Loucy (cell line): ENCODE measurements around the gene FIBCD1.

Source experiments
- H2AFZ ChIP-seq: fragments of 200-600 bp; sonication (generic); 2 replicates; pipeline ENCODE4 v1.6.0; 2016; ENCODE audit warnings: antibody characterized with exemption, mild to moderate bottlenecking, low read length, moderate library complexity
- H3F3A ChIP-seq: fragments of 200-600 bp; 2 replicates; pipeline ENCODE4 v1.6.0; 2016; ENCODE audit warnings: antibody characterized with exemption, low read depth, mild to moderate bottlenecking
- H3K27me3 ChIP-seq: fragments of 200-600 bp; sonication (generic); 2 replicates; pipeline ENCODE4 v1.6.1; 2014; ENCODE audit warnings: low read length, mild to moderate bottlenecking; ENCODE audit not compliant: insufficient read depth, poor library complexity, severe bottlenecking
- H3K36me3 ChIP-seq: fragments of 200-600 bp; sonication (generic); 2 replicates; pipeline ENCODE4 v1.6.1; 2016; ENCODE audit warnings: low read length; ENCODE audit not compliant: insufficient read depth
- H3K4me1 ChIP-seq: fragments of 200-600 bp; sonication (generic); 2 replicates; pipeline ENCODE4 v1.5.1; 2014; ENCODE audit warnings: low read length, mild to moderate bottlenecking; ENCODE audit not compliant: insufficient read depth, poor library complexity, severe bottlenecking
- H3K4me2 ChIP-seq: fragments of 200-600 bp; sonication (generic); 2 replicates; pipeline ENCODE4 v1.6.0; 2014; ENCODE audit warnings: antibody characterized with exemption, low read length, low read depth, mild to moderate bottlenecking; ENCODE audit not compliant: poor library complexity, severe bottlenecking
- H3K4me3 ChIP-seq: fragments of 200-600 bp; sonication (generic); 2 replicates; pipeline ENCODE4 v1.5.1; 2014; ENCODE audit warnings: low read length, mild to moderate bottlenecking, mixed read lengths; ENCODE audit not compliant: poor library complexity, severe bottlenecking
- H3K79me2 ChIP-seq: fragments of 200-600 bp; sonication (generic); 2 replicates; pipeline ENCODE4 v1.6.1; 2014; ENCODE audit warnings: low read length; ENCODE audit not compliant: insufficient read depth
- H3K9ac ChIP-seq: fragments of 200-600 bp; sonication (generic); 2 replicates; pipeline ENCODE4 v1.6.0; 2014; ENCODE audit warnings: mild to moderate bottlenecking, low read depth, low read length, moderate library complexity; ENCODE audit not compliant: poor library complexity, severe bottlenecking
- H3K9me2 ChIP-seq: fragments of 200-600 bp; sonication (generic); replicated peaks from 2 replicates; pipeline ENCODE4 v1.6.1; 2016; ENCODE audit warnings: low read depth, low read length, mixed read lengths
- H3K9me3 ChIP-seq: fragments of 200-600 bp; sonication (generic); 2 replicates; pipeline ENCODE4 v1.6.1; 2014; ENCODE audit warnings: mild to moderate bottlenecking, antibody characterized with exemption, low read length, low read depth; ENCODE audit not compliant: insufficient read depth
- H4K20me1 ChIP-seq: fragments of 200-600 bp; sonication (generic); 2 replicates; pipeline ENCODE4 v1.6.0; 2014; ENCODE audit warnings: antibody characterized with exemption, low read length, mild to moderate bottlenecking; ENCODE audit not compliant: insufficient read depth, poor library complexity, severe bottlenecking
- CTCF ChIP-seq: fragments of 200-600 bp; sonication (generic); conservative IDR thresholded peaks from 2 replicates; pipeline ENCODE4 v1.5.1; 2014; ENCODE audit warnings: mild to moderate bottlenecking, antibody characterized with exemption, low read length
- EZH2phosphoT487 ChIP-seq: fragments of 200-600 bp; IDR thresholded peaks from 2 replicates; pipeline ENCODE4 v1.6.1; 2018; ENCODE audit warnings: antibody characterized with exemption, mild to moderate bottlenecking, moderate library complexity, borderline replicate concordance

The FIBCD1 gene

DNA sequence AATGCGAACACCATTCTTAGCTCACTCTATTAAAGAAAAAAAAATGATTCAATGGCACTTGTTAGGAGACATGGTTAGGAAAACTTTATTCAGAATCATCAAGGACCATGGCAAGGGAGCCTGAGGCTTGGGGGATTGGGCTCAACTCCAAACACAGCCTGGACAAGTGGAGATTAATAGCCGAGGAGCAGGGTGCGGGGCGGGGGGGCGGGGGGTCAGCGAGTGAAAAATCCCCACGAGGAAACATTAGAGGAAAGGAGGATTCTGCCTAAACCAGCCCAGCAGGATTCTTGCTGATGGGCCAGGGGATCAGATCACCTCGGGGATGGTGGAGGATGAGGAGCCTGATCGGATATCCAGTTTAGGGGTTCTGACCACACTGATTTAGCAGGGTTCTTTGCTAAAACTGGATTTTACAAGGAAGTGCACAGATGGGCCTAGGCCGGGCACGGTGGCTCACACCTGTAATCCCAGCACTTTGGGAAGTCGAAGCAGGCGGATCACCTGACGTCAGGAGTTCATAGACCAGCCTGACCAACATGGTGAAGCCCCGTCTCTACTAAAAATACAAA is 24.4 kb upstream of the FIBCD1 start:
- no peaks in the 10 kb centered on the region for H3K9me2 ChIP-seq
- no peak for TF ChIP-seq EZH2phosphoT487
- TF ChIP-seq CTCF, result no peak
- H3K4me2 ChIP-seq, result no peak overlapping the region
- no peaks in the 10 kb centered on the region for H3K36me3 ChIP-seq
- H4K20me1 ChIP-seq, result no peaks in the 10 kb centered on the region
- no peak overlapping the region for H2AFZ ChIP-seq
- no peak overlapping the region for H3K4me3 ChIP-seq
- no peaks in the 10 kb centered on the region for H3K79me2 ChIP-seq
- no peak overlapping the region for H3K9ac ChIP-seq
- H3K27me3 ChIP-seq, result no peaks in the 10 kb centered on the region
- no peaks in the 10 kb centered on the region for H3F3A ChIP-seq
- no peaks in the 10 kb centered on the region for H3K4me1 ChIP-seq
- H3K9me3 ChIP-seq, result no peaks in the 10 kb centered on the region

DNA sequence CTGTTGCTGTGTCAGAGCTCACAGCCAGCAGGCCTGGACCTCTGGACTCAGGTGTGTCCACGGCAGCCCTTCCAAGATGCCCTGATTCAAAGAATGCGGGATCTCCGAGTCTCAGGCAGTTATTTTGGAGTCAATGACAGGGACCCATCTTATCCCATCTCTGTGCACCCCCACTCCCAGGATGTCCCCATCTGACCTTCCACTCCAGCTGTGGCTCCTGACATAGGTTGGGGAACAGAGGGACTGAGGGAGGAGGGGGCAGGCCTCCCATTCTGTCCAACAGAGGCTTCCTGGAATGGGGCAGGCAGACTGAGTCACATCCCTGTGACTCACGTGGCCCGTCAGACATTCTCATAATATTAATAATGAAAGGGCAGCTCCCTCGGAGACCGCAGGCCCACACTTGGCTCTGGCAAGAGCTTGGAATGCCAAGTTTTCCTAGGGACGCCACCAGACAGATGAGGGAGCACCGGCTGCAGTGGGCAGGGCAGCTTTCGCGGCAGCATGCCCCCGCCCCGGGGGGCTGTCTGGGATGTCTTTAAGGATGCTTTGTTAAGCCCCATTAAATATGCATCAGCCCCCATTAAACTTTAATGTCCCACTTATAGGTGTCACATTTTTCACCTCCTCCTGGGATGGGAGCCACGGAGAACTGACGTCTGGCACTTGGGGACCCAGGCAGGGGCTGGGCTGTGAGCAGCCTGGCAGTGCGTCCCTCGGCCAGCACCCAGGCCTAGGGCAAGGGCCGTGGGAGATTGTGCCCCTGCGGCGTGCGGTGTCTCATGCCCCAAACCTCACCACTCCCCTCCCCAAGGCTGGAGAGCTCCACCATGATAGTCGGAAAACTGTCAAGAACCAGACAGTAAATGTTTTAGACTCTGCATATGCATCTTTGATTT is 23.6 kb upstream of the FIBCD1 start:
- no peaks in the 10 kb centered on the region for H3K4me1 ChIP-seq
- H3F3A ChIP-seq, result no peaks in the 10 kb centered on the region
- H3K79me2 ChIP-seq, result no peaks in the 10 kb centered on the region
- H3K4me3 ChIP-seq, result no peak overlapping the region
- H3K4me2 ChIP-seq, result no peak overlapping the region
- H3K9me2 ChIP-seq, result no peaks in the 10 kb centered on the region
- H2AFZ ChIP-seq, result no peak overlapping the region
- no peak for TF ChIP-seq CTCF
- TF ChIP-seq EZH2phosphoT487, result no peak
- H4K20me1 ChIP-seq, result no peaks in the 10 kb centered on the region
- no peaks in the 10 kb centered on the region for H3K36me3 ChIP-seq
- H3K9me3 ChIP-seq, result no peaks in the 10 kb centered on the region
- H3K9ac ChIP-seq, result no peak overlapping the region
- H3K27me3 ChIP-seq, result no peaks in the 10 kb centered on the region

DNA sequence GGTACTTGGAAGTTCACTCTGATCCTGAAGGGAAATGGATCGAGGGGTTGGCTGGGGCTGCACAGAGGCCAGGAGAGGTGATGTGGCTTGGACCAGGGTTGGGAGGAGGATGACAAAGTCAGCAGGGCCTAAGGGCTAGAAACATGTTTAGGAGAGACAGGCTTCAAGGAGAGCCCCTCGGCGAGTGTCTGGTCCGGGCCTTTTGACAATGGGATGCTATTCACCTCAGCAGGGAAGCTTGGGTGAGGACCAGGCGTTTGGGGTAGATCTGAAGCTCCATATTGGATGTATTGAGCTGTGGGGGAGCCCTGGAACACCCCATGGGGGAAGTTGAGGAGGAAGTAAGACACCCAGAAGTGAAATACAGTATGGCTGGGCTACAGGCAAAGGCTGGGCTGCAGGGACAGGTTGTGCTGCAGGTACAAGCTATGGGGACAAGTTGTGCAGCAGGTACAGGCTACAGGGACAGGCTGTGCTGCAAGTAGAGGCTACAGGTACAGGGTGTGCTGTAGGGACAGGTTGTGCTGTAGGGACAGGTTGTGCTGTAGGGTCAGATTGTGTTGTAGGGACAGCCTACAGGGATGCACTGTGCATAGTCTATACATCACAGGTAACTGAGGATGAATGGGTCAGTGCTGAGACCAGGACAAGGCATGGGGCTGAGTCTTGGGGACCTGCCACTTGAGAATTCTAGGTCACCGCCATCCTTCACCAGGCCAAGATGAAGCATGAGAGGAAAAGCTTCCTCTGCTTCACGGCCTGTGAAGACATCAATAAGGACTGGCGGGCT is 22.7 kb upstream of the FIBCD1 start:
- no peaks in the 10 kb centered on the region for H3K4me1 ChIP-seq
- H3K9me2 ChIP-seq, result no peaks in the 10 kb centered on the region
- H3K27me3 ChIP-seq, result no peaks in the 10 kb centered on the region
- no peaks in the 10 kb centered on the region for H3K79me2 ChIP-seq
- TF ChIP-seq EZH2phosphoT487 (no peak), CTCF (no peak)
- no peaks in the 10 kb centered on the region for H4K20me1 ChIP-seq
- no peak overlapping the region for H3K4me3 ChIP-seq
- H3K9ac ChIP-seq, result no peak overlapping the region
- no peaks in the 10 kb centered on the region for H3K36me3 ChIP-seq
- H2AFZ ChIP-seq, result no peak overlapping the region
- no peaks in the 10 kb centered on the region for H3K9me3 ChIP-seq
- no peak overlapping the region for H3K4me2 ChIP-seq
- H3F3A ChIP-seq, result no peaks in the 10 kb centered on the region
